Ovary (tissue), 9 donors: ENCODE results near the gene SLC37A1. TPM values are rescaled to one million over a fixed set of nuclear protein-coding genes. Genes with fewer than 3 reads are reported as not detected.

Experiments used
- DNase-seq, 5 donors: peaks; one replicate each; pipeline ENCODE4 v3.0.0-alpha.2; 2019 to 2020
- H3K27ac ChIP-seq, 2 donors: fragments of 200-600 bp; one replicate each; pipeline versions ENCODE4 v1.5.1 to v1.8.0; 2019 to 2022
- H3K27me3 ChIP-seq: fragments of 200-600 bp; one replicate; pipeline ENCODE4 v1.8.0; 2022
- H3K36me3 ChIP-seq: fragments of 200-600 bp; sonication (generic); one replicate; pipeline ENCODE4 v1.5.1; 2019
- H3K4me1 ChIP-seq: one replicate; pipeline ENCODE4 v1.8.1; 2013; ENCODE audit warnings: mild to moderate bottlenecking, moderate library complexity; ENCODE audit not compliant: insufficient read depth
- H3K4me3 ChIP-seq: fragments of 200-600 bp; sonication (generic); one replicate; pipeline ENCODE4 v1.5.1; 2017
- H3K9me3 ChIP-seq, 2 donors: fragments of 200-600 bp in 1 of 2; sonication (generic) in 1 of 2; one replicate each; pipeline versions ENCODE4 v1.5.1 to v1.8.1; 2013 to 2019; ENCODE audit warnings: mild to moderate bottlenecking in 1 of 2, moderate library complexity in 1 of 2
- CTCF ChIP-seq, 3 donors: fragments of 450-650 bp in 2 of 3; fragments of 200-600 bp in 1 of 3; IDR thresholded peaks; one replicate each; pipeline versions ENCODE4 v1.5.1 to v1.8.0; 2016 to 2022; ENCODE audit warnings: antibody characterized with exemption in 3 of 3, mild to moderate bottlenecking in 1 of 3
- EP300 ChIP-seq: sonication (generic); formaldehyde crosslinking; IDR thresholded peaks from one replicate; pipeline ENCODE4 v1.6.1; 2017; ENCODE audit warnings: antibody characterized with exemption
- POLR2A ChIP-seq: fragments of 450-650 bp; IDR thresholded peaks from one replicate; pipeline ENCODE4 v1.6.1; 2017; ENCODE audit warnings: antibody characterized with exemption, mild to moderate bottlenecking, moderate library complexity
- WGBS, 3 donors: extraction: QIAGEN DNeasy Blood & Tissue Kit in 1 of 3; methylation state at CpG; one replicate each; pipeline versions ENCODE4 v1.1.5 to v1.1.7; 2013 to 2017; 5-methylcytosine and 5-hydroxymethylcytosine counted together
- intact Hi-C, 4 donors: fragments of 100-400 bp; cut with DNase I; formaldehyde crosslinking; loops; one replicate each; pipeline versions ENCODE4 v1.11.0 to v1.15.1; 2022 to 2023
- polyA plus RNA-seq, 2 donors: library from polyadenylated mRNA; stranded (reverse); fragments of 200-250 nt in 1 of 2; fragments of 350-450 nt in 1 of 2; fragmentation: Illumina TruSeq in 1 of 2; extraction: RNeasy Lipid Tissue Mini Kit (QIAGEN cat#74804) in 1 of 2; gene quantifications; one replicate each; pipeline ENCODE4 v1.2.3, GENCODE V29; 2013 to 2014
- total RNA-seq, 7 donors: library from RNA; depleted of rRNA in 2 of 7; stranded (reverse); fragments of >200 nt in 2 of 7; fragmentation: NEBNext Ultra II Directional in 3 of 7; extraction: Animal tissue kit (Norgen Biotek cat#: 25700) in 3 of 7; gene quantifications; one replicate each; pipeline versions ENCODE4 v1.1.0 to v1.2.4, GENCODE V29; 2016 to 2023
- donor health status: DM: no; HTN: no; CAD: no; lungs with moderate emphysema.
- donor health status: DM: no; HTN: no; CAD: no.
- donor health status: Bipolar disorder and iron deficiency.
- donor health status: DM: yes; HTN: yes; CAD: no.
- donor health status: DM: no; HTN: no; CAD: no.
- donor health status: DM: yes; HTN: yes; CAD: no.

SLC37A1 gene
- total and polyA plus RNA-seq, 9 donors, result 5.1 to 10.0 (median 7.4) TPM

- H3K36me3 ChIP-seq, result no peaks in the 10 kb centered on the region
- intact Hi-C loops, result no loop called here
- peak in 1 of 5 donors; percentile 17 for DNase-seq
Observed at GRCh38 chr21:42575111-42575510, 61.5 kb downstream of the SLC37A1 start.

GRCh38 chr21:42576639-42577038, 63.0 kb downstream of the SLC37A1 start:
- intact Hi-C loops, result no loop called here
- Histone ChIP-seq H3K4me1 (peaks cover 10% of the 10 kb centered on the region), H3K4me3 (no peak overlapping the region), H3K9me3 (no peaks in the 10 kb centered on the region), H3K36me3 (no peaks in the 10 kb centered on the region), H3K27ac (no peak overlapping the region), H3K27me3 (no peaks in the 10 kb centered on the region)
- TF ChIP-seq POLR2A (no peak), EP300 (no peak), CTCF (IDR thresholded peaks at IDR 0.05) (no peak)
- DNase-seq, result no peak
- 92 to 99% (median 98%) methylated on average over 1 of the region's 1 CpG for WGBS, 3 donors

More at GRCh38 chr21:42575111-42575510, 61.5 kb downstream of the SLC37A1 start:
- Histone ChIP-seq H3K4me1 (peaks cover 3% of the 10 kb centered on the region), H3K27ac (no peak overlapping the region), H3K9me3 (no peaks in the 10 kb centered on the region), H3K4me3 (no peak overlapping the region), H3K27me3 (no peaks in the 10 kb centered on the region)
- TF ChIP-seq EP300 (no peak), POLR2A (no peak), CTCF (IDR thresholded peaks at IDR 0.05) (no peak)
- WGBS, 3 donors, result 83 to 90% (median 83%) methylated on average over 8 of the region's 8 CpGs

- intact Hi-C loops, result no loop called here
- peak in 2 of 5 donors; percentile 18 to 19 for DNase-seq
- H3K9me3 ChIP-seq, result no peaks in the 10 kb centered on the region
Observed at GRCh38 chr21:42578034-42578433, 64.4 kb downstream of the SLC37A1 start.

GRCh38 chr21:42578761-42579415, 65.2 kb downstream of the SLC37A1 start:
- TF ChIP-seq POLR2A, result no peak
- TF ChIP-seq EP300, result no peak
- TF ChIP-seq CTCF (IDR thresholded peaks at IDR 0.05), result no peak
- intact Hi-C loops, result no loop called here
- H3K27me3 ChIP-seq, result no peaks in the 10 kb centered on the region
- no peaks in the 10 kb centered on the region for H3K9me3 ChIP-seq
- WGBS, 3 donors, result 71 to 90% (median 78%) methylated on average over 12 of the region's 12 CpGs
- H3K4me1 ChIP-seq, result peaks cover 16% of the 10 kb centered on the region
- no peak overlapping the region for H3K27ac ChIP-seq
- H3K4me3 ChIP-seq, result no peak overlapping the region
- no peaks in the 10 kb centered on the region for H3K36me3 ChIP-seq
- peak in 2 of 5 donors; percentile 5 to 55 for DNase-seq

More at GRCh38 chr21:42578034-42578433, 64.4 kb downstream of the SLC37A1 start:
- H3K27ac ChIP-seq, result no peak overlapping the region
- H3K36me3 ChIP-seq, result no peaks in the 10 kb centered on the region
- H3K4me1 ChIP-seq, result peaks cover 16% of the 10 kb centered on the region
- 82 to 85% (median 83%) methylated on average over 9 of the region's 9 CpGs for WGBS, 3 donors
- no peaks in the 10 kb centered on the region for H3K27me3 ChIP-seq
- TF ChIP-seq POLR2A, result no peak
- TF ChIP-seq EP300, result no peak
- no peak for TF ChIP-seq CTCF (IDR thresholded peaks at IDR 0.05)
- H3K4me3 ChIP-seq, result no peak overlapping the region
